ENCODE results near the gene RAX2.
"Not testable (repeated sequence)": the region's sequence is repeated elsewhere in the genome, so short reads cannot be mapped to it uniquely, and the experiment has no call there.

The RAX2 gene

GRCh38 chr19:3816566-3817218 is 44.7 kb upstream of the RAX2 start:
- no peaks in the 10 kb centered on the region for H3K4me1 ChIP-seq (ENCODE audit: low read length)

GRCh38 chr19:3816148-3816547 is 44.1 kb upstream of the RAX2 start:
- H2AFZ ChIP-seq (ENCODE audit: low read length); DNase-seq; H3K36me3 ChIP-seq (replicated peaks; ENCODE audit: insufficient read depth, low read length); H3K9me3 ChIP-seq (replicated peaks; ENCODE audit: insufficient read depth, low read length); H4K20me1 ChIP-seq (ENCODE audit: insufficient read depth, low read length); H3K9me2 ChIP-seq (replicated peaks; ENCODE audit: insufficient read depth, low read length); H3F3A ChIP-seq (ENCODE audit: insufficient read depth, low read length); H3K4me3 ChIP-seq (ENCODE audit: low read length); H3K27ac ChIP-seq (ENCODE audit: low read length); H3K4me2 ChIP-seq (ENCODE audit: low read depth, low read length); H3K9ac ChIP-seq (ENCODE audit: low read length); H3K79me2 ChIP-seq (ENCODE audit: low read length); H3K4me1 ChIP-seq (ENCODE audit: low read length): not testable (repeated sequence)
- H3K27me3 ChIP-seq (replicated peaks; ENCODE audit: insufficient read depth, low read length): peaks cover 97% of the 10 kb centered on the region

More at GRCh38 chr19:3816566-3817218, 44.7 kb upstream of the RAX2 start:
- DNase-seq: no peak
- H3K9me3 ChIP-seq (replicated peaks; ENCODE audit: insufficient read depth, low read length): no peaks in the 10 kb centered on the region
- H3K4me2 ChIP-seq (ENCODE audit: low read depth, low read length): no peak overlapping the region
- no peaks in the 10 kb centered on the region for H4K20me1 ChIP-seq (ENCODE audit: insufficient read depth, low read length)
- H3K9me2 ChIP-seq (replicated peaks; ENCODE audit: insufficient read depth, low read length): no peaks in the 10 kb centered on the region
- H3K27ac ChIP-seq (ENCODE audit: low read length): no peak overlapping the region
- no peaks in the 10 kb centered on the region for H3F3A ChIP-seq (ENCODE audit: insufficient read depth, low read length)
- H3K79me2 ChIP-seq (ENCODE audit: low read length): no peaks in the 10 kb centered on the region
- no peaks in the 10 kb centered on the region for H3K36me3 ChIP-seq (replicated peaks; ENCODE audit: insufficient read depth, low read length)
- H3K4me3 ChIP-seq (ENCODE audit: low read length): no peak overlapping the region
- H3K27me3 ChIP-seq (replicated peaks; ENCODE audit: insufficient read depth, low read length): peaks cover 96% of the 10 kb centered on the region
- TF ChIP-seq CTCF (IDR thresholded peaks at IDR 0.05; ENCODE audit: low read length) (no peak), EZH2 (optimal IDR thresholded peaks at IDR 0.05; ENCODE audit: low read depth, low read length) (no peak), EZH2phosphoT487 (IDR thresholded peaks at IDR 0.05; ENCODE audit: low read length) (no peak)
- H2AFZ ChIP-seq (ENCODE audit: low read length): no peak overlapping the region
- H3K9ac ChIP-seq (ENCODE audit: low read length): no peak overlapping the region

- TF ChIP-seq CTCF (IDR thresholded peaks at IDR 0.05; ENCODE audit: low read length): no peak
- TF ChIP-seq EZH2phosphoT487 (IDR thresholded peaks at IDR 0.05; ENCODE audit: low read length): no peak
- TF ChIP-seq EZH2 (optimal IDR thresholded peaks at IDR 0.05; ENCODE audit: low read depth, low read length): no peak
- Histone ChIP-seq H3F3A (ENCODE audit: insufficient read depth, low read length) (no peaks in the 10 kb centered on the region), H3K4me2 (ENCODE audit: low read depth, low read length) (no peak overlapping the region), H3K9me3 (replicated peaks; ENCODE audit: insufficient read depth, low read length) (no peaks in the 10 kb centered on the region), H3K79me2 (ENCODE audit: low read length) (no peaks in the 10 kb centered on the region), H2AFZ (ENCODE audit: low read length) (no peak overlapping the region), H3K9me2 (replicated peaks; ENCODE audit: insufficient read depth, low read length) (no peaks in the 10 kb centered on the region), H3K4me1 (ENCODE audit: low read length) (no peaks in the 10 kb centered on the region), H3K36me3 (replicated peaks; ENCODE audit: insufficient read depth, low read length) (no peaks in the 10 kb centered on the region), H3K27me3 (replicated peaks; ENCODE audit: insufficient read depth, low read length) (peaks cover 97% of the 10 kb centered on the region), H4K20me1 (ENCODE audit: insufficient read depth, low read length) (no peaks in the 10 kb centered on the region), H3K27ac (ENCODE audit: low read length) (no peak overlapping the region), H3K4me3 (ENCODE audit: low read length) (no peak overlapping the region), H3K9ac (ENCODE audit: low read length) (no peak overlapping the region)
- DNase-seq: no peak
Measured at GRCh38 chr19:3814648-3815047, 42.6 kb upstream of the RAX2 start.
